HepG2 (cell line): ENCODE data around the gene CRISPLD2. TPM values are rescaled to one million over a fixed set of nuclear protein-coding genes. Genes with fewer than 3 reads are reported as not detected.

Experiments
- ATAC-seq: fragments of 200-7000 bp; cut with Tn5 transposase; 3 replicates; pipeline ENCODE4 v1.9.1; 2020; ENCODE audit warnings: mild to moderate bottlenecking, moderate library complexity
- BruUV-seq: library from RNA; stranded (reverse); fragments of 400-500 nt; replicated peaks from 2 replicates; lab custom pipeline; 2021; lab: Mats Ljungman, UMichigan
- CTCF ChIA-PET: fragments of 300-600 bp; formaldehyde crosslinking; extraction: SDS; loops from one replicate; lab custom pipeline; 2021; ENCODE audit warnings: low total read pairs, inconsistent platforms, low intra/inter-chr PET ratio; lab: Yijun Ruan, JAX
- POLR2A ChIA-PET: fragments of 350-600 bp; sonication (Branson Sonifier 250); formaldehyde crosslinking; loops from one replicate; lab custom pipeline; 2020; ENCODE audit warnings: antibody characterized with exemption, inconsistent platforms; lab: Yijun Ruan, JAX
- DNase-seq: peaks from one replicate; pipeline ENCODE4 v3.0.0-alpha.2; 2015; ENCODE audit warnings: low spot score
- FAIRE-seq: peaks from 3 replicates; lab custom pipeline; 2011; peaks lifted over from hg19 to GRCh38; lab: Jason Lieb, UNC
- H2AFZ ChIP-seq: one replicate; pipeline ENCODE4 v1.6.1; 2011; ENCODE audit warnings: low read length, inconsistent platforms
- H3K27ac ChIP-seq: fragments of 300-600 bp; 3 replicates; pipeline ENCODE4 v1.8.0; 2011; ENCODE audit warnings: mixed run types, mild to moderate bottlenecking, mixed read lengths, low read length, inconsistent platforms; ENCODE audit not compliant: insufficient read depth; ENCODE audit errors: extremely low read length
- H3K27me3 ChIP-seq, 2 experiments: fragments of 200-600 bp in 1 of 2; 2 replicates in 1 of 2; 3 replicates in 1 of 2; pipeline versions ENCODE4 v1.6.0 to v1.8.0; 2011; ENCODE audit warnings: low read length in 2 of 2, mild to moderate bottlenecking in 2 of 2, moderate library complexity in 2 of 2, inconsistent platforms in 1 of 2; ENCODE audit not compliant: insufficient read depth in 2 of 2, control insufficient read depth in 1 of 2
- H3K36me3 ChIP-seq, 2 experiments: fragments of 200-600 bp in 1 of 2; replicated peaks in 1 of 2; 2 replicates in 1 of 2; 3 replicates in 1 of 2; pipeline versions ENCODE4 v1.5.1 to v1.8.0; 2011; ENCODE audit warnings: low read length in 2 of 2, inconsistent platforms in 1 of 2; ENCODE audit not compliant: insufficient read depth in 2 of 2, control insufficient read depth in 1 of 2
- H3K4me1 ChIP-seq: 2 replicates; pipeline ENCODE4 v1.5.1; 2012; ENCODE audit warnings: low read length, inconsistent platforms; ENCODE audit not compliant: insufficient read depth
- H3K4me2 ChIP-seq: 2 replicates; pipeline ENCODE4 v1.6.0; 2011; ENCODE audit warnings: low read depth, low read length, inconsistent platforms
- H3K4me3 ChIP-seq, 3 experiments: fragments of 200-600 bp in 1 of 3; sonication (generic), shearing (Covaris generic) in 1 of 3; replicated peaks in 1 of 3; 2 replicates each; pipeline ENCODE4 v1.5.1; 2011 to 2016; ENCODE audit warnings: low read length in 3 of 3, inconsistent platforms in 2 of 3, low read depth in 2 of 3, mild to moderate bottlenecking in 2 of 3, control low read depth in 1 of 3, mixed read lengths in 1 of 3; ENCODE audit not compliant: insufficient read depth in 1 of 3
- H3K79me2 ChIP-seq: one replicate; pipeline ENCODE4 v1.6.1; 2011; ENCODE audit warnings: low read length, inconsistent platforms; ENCODE audit not compliant: insufficient read depth
- H3K9ac ChIP-seq: 2 replicates; pipeline ENCODE4 v1.6.0; 2011; ENCODE audit warnings: mild to moderate bottlenecking, low read depth, low read length, inconsistent platforms; ENCODE audit not compliant: insufficient read depth
- H3K9me3 ChIP-seq: 2 replicates; pipeline ENCODE4 v1.5.1; 2012; ENCODE audit warnings: mild to moderate bottlenecking, low read length
- H4K20me1 ChIP-seq: 2 replicates; pipeline ENCODE4 v1.6.0; 2011; ENCODE audit warnings: inconsistent platforms, mild to moderate bottlenecking, low read length, moderate library complexity; ENCODE audit not compliant: insufficient read depth
- CHD2 ChIP-seq: IDR thresholded peaks from 2 replicates; pipeline ENCODE4 v1.6.1; 2011; ENCODE audit warnings: low read depth, low read length, improper control_type of control experiment
- DMTF1 ChIP-seq: sonication (generic); formaldehyde crosslinking; IDR thresholded peaks from 2 replicates; pipeline ENCODE4 v1.4.0; 2020; ENCODE audit warnings: mild to moderate bottlenecking, missing genetic modification reagents
- DNMT3B ChIP-seq: conservative IDR thresholded peaks from 2 replicates; pipeline ENCODE4 v1.6.1; 2016; ENCODE audit warnings: missing biosample characterization, control low read depth
- ERF ChIP-seq: IDR thresholded peaks from 2 replicates; pipeline ENCODE4 v1.6.1; 2018; ENCODE audit warnings: missing biosample characterization, missing genetic modification reagents
- HIC2 ChIP-seq: sonication (generic); formaldehyde crosslinking; IDR thresholded peaks from 2 replicates; pipeline ENCODE4 v1.9.0; 2022; ENCODE audit warnings: low read depth, missing genetic modification reagents
- JDP2 ChIP-seq: sonication (generic); formaldehyde crosslinking; IDR thresholded peaks from 2 replicates; pipeline ENCODE4 v1.8.1; 2022; ENCODE audit warnings: missing genetic modification reagents, borderline replicate concordance
- NCOA2 ChIP-seq: sonication (generic); formaldehyde crosslinking; IDR thresholded peaks from 2 replicates; pipeline ENCODE4 v1.8.0; 2022; ENCODE audit warnings: inconsistent platforms
- NFYB ChIP-seq: sonication (generic); formaldehyde crosslinking; IDR thresholded peaks from 2 replicates; pipeline ENCODE4 v1.4.0; 2020; ENCODE audit warnings: missing genetic modification reagents
- SP2 ChIP-seq: sonication (generic); formaldehyde crosslinking; IDR thresholded peaks from 2 replicates; pipeline ENCODE4 v1.5.1; 2020; ENCODE audit warnings: mild to moderate bottlenecking, missing genetic modification reagents
- TBL1XR1 ChIP-seq: fragments of 150-350 bp; IDR thresholded peaks from 2 replicates; pipeline ENCODE4 v1.6.1; 2014; ENCODE audit warnings: borderline replicate concordance, low read length; ENCODE audit not compliant: partially characterized antibody
- ZBTB42 ChIP-seq: sonication (generic); formaldehyde crosslinking; IDR thresholded peaks from 2 replicates; pipeline ENCODE4 v1.5.0; 2020; ENCODE audit warnings: mild to moderate bottlenecking, missing genetic modification reagents
- ZFP37 ChIP-seq: sonication (generic); formaldehyde crosslinking; IDR thresholded peaks from 2 replicates; pipeline ENCODE4 v1.4.0; 2020; ENCODE audit warnings: missing genetic modification reagents, borderline replicate concordance
- ZNF263 ChIP-seq: sonication (generic); formaldehyde crosslinking; IDR thresholded peaks from 2 replicates; pipeline ENCODE4 v1.4.0; 2020; ENCODE audit warnings: missing genetic modification reagents
- ZNF430 ChIP-seq: sonication (generic); formaldehyde crosslinking; IDR thresholded peaks from 2 replicates; pipeline ENCODE4 v1.9.0; 2021; ENCODE audit warnings: mild to moderate bottlenecking, missing genetic modification reagents
- ZNF44 ChIP-seq: sonication (generic); formaldehyde crosslinking; IDR thresholded peaks from 2 replicates; pipeline ENCODE4 v1.5.1; 2020; ENCODE audit warnings: mild to moderate bottlenecking, missing genetic modification reagents
- ZNF629 ChIP-seq: sonication (generic); formaldehyde crosslinking; conservative IDR thresholded peaks from 2 replicates; pipeline ENCODE4 v1.5.0; 2020; ENCODE audit warnings: missing genetic modification reagents
- ZNF850 ChIP-seq: sonication (generic); formaldehyde crosslinking; conservative IDR thresholded peaks from 2 replicates; pipeline ENCODE4 v1.9.0; 2021; ENCODE audit warnings: mild to moderate bottlenecking, missing genetic modification reagents
- WGBS: methylation state at CpG from one replicate; pipeline ENCODE4 v1.1.6; 2017; ENCODE audit warnings: low lambda C conversion rate; 5-methylcytosine and 5-hydroxymethylcytosine counted together
- in situ Hi-C: cut with HindIII; loops from 2 replicates; pipeline ENCODE4 v1.10.0; 2017; ENCODE audit warnings: low pct_unique_long_range_greater_than_20kb; ENCODE audit not compliant: extremely low pct_ligation_motif_present
- intact Hi-C: fragments of 100-400 bp; cut with micrococcal nuclease; formaldehyde crosslinking; loops from one replicate; pipeline ENCODE4 v1.10.0; 2022; ENCODE audit not compliant: unreplicated experiment
- polyA plus RNA-seq, 8 experiments: library from polyadenylated mRNA; depleted of rRNA in 3 of 8; stranded (reverse) in 7 of 8; unstranded in 1 of 8; fragments of >200 nt; fragmentation: Illumina TruSeq in 4 of 8; extraction: Trizol in 4 of 8; gene quantifications; 2 replicates each; pipeline versions ENCODE4 v1.2.1 to v1.2.3, GENCODE V29; 2011 to 2016; ENCODE audit warnings: low read depth in 4 of 8, missing spikeins in 1 of 8, mixed read lengths in 1 of 8; ENCODE audit not compliant: insufficient read depth in 1 of 8
- total RNA-seq, 5 experiments: library from RNA; depleted of rRNA; stranded (reverse); fragments of >200 nt; fragmentation: Illumina TruSeq; extraction: Trizol; gene quantifications; 2 replicates each; pipeline ENCODE4 v1.2.3, GENCODE V29; 2016; ENCODE audit warnings: low read depth in 1 of 5
- TF ChIP-seq, protein P1 (sequence below): sonication (generic); formaldehyde crosslinking; IDR thresholded peaks from 2 replicates; pipeline ENCODE4 v1.9.0; 2022; ENCODE audit warnings: missing genetic modification reagents, mild to moderate bottlenecking, borderline replicate concordance
- TF ChIP-seq, protein P2 (sequence below): sonication (generic); formaldehyde crosslinking; IDR thresholded peaks from 2 replicates; pipeline ENCODE4 v1.5.0; 2020; ENCODE audit warnings: mild to moderate bottlenecking, low read depth, missing genetic modification reagents, borderline replicate concordance

CRISPLD2 gene
- total and polyA plus RNA-seq, 2 of the 13 experiments (the other 11 are each of a cell fraction or from before 2014, with no cell fraction given) = 0.04 to 0.31 TPM

DNA sequence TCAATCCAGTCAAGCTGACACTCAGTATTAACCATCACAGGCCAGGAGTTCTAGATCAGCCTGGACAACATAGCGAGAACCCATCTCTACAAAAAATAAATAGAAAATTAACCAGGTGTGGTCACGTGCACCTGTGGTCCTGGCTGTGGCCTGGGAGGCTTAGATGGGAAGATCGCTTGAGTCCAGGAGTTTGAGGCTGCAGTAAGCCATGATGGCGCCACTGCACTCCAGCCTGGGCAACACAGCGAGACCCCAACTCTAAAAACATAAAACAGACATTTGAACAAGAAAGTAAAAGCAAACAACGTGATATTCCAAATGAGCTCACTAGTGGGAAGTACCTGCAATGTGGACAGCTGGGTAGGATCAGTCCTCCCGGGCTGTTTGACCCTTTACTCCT, 41.9 kb downstream of the CRISPLD2 start:
- Histone ChIP-seq H4K20me1 (no peaks in the 10 kb centered on the region), H3K27me3 (peaks cover 2 to 27% of the 10 kb centered on the region in 2 experiments; a peak in 4 of 5 replicates), H2AFZ (no peak overlapping the region), H3K36me3 (no peaks in the 10 kb centered on the region), H3K9ac (no peak overlapping the region), H3K4me3 (no peak overlapping the region), H3K79me2 (no peaks in the 10 kb centered on the region), H3K4me1 (peaks cover 10% of the 10 kb centered on the region; the same call in 1 of the 2 replicates), H3K4me2 (no peak overlapping the region), H3K27ac (no peak overlapping the region), H3K9me3 (no peaks in the 10 kb centered on the region)
- POLR2A ChIA-PET = no interaction called here
- ATAC-seq (no peak), DNase-seq (no peak), FAIRE-seq (no peak)
- CTCF ChIA-PET = no interaction called here
- WGBS = 39% methylated on average over 7 of the region's 7 CpGs
- TF ChIP-seq ZNF629 (no peak), SP2 (CRISPR knock-in tag) (no peak), ZNF44 (CRISPR knock-in tag) (no peak), ZNF430 (CRISPR knock-in tag) (no peak), ZNF850 (no peak), TBL1XR1 (no peak), ZFP37 (CRISPR knock-in tag) (no peak), CHD2 (no peak), JDP2 (CRISPR knock-in tag) (no peak), HIC2 (CRISPR knock-in tag) (no peak), ERF (CRISPR knock-in tag) (no peak), NCOA2 (CRISPR knock-in tag) (no peak), DMTF1 (CRISPR knock-in tag) (no peak), ZBTB42 (CRISPR knock-in tag) (no peak), DNMT3B (CRISPR knock-in tag) (no peak), ZNF263 (CRISPR knock-in tag) (no peak), NFYB (CRISPR knock-in tag) (no peak)
- TF ChIP-seq, protein P1, sequence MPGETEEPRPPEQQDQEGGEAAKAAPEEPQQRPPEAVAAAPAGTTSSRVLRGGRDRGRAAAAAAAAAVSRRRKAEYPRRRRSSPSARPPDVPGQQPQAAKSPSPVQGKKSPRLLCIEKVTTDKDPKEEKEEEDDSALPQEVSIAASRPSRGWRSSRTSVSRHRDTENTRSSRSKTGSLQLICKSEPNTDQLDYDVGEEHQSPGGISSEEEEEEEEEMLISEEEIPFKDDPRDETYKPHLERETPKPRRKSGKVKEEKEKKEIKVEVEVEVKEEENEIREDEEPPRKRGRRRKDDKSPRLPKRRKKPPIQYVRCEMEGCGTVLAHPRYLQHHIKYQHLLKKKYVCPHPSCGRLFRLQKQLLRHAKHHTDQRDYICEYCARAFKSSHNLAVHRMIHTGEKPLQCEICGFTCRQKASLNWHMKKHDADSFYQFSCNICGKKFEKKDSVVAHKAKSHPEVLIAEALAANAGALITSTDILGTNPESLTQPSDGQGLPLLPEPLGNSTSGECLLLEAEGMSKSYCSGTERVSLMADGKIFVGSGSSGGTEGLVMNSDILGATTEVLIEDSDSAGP (CRISPR knock-in tag) = no peak
- TF ChIP-seq, protein P2, sequence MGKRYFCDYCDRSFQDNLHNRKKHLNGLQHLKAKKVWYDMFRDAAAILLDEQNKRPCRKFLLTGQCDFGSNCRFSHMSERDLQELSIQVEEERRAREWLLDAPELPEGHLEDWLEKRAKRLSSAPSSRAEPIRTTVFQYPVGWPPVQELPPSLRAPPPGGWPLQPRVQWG = no peak
- intact Hi-C loops (no loop called here), in situ Hi-C loops (no loop called here)
- BruUV-seq = no TSS peak
